SK-N-MC (cell line): ENCODE data around the gene DUSP22.
"Not testable (repeated sequence)": the region's sequence is repeated elsewhere in the genome, so short reads cannot be mapped to it uniquely, and the experiment has no call there.

Experiments
- DNase-seq: peaks from one replicate; pipeline ENCODE4 v3.0.0-alpha.2; 2011; ENCODE audit warnings: low read depth, low spot score
- H3K27ac ChIP-seq: fragments of 200-600 bp; sonication (generic); 2 replicates; pipeline ENCODE4 v1.5.1; 2016; ENCODE audit warnings: mixed run types
- H3K36me3 ChIP-seq: fragments of 200-600 bp; sonication (generic); 2 replicates; pipeline ENCODE4 v1.6.1; 2017; ENCODE audit warnings: antibody characterized with exemption, low read length, mixed read lengths; ENCODE audit not compliant: insufficient read depth
- H3K4me3 ChIP-seq: fragments of 200-600 bp; sonication (generic); 2 replicates; pipeline ENCODE4 v1.5.1; 2016
- H3K9ac ChIP-seq: fragments of 200-600 bp; sonication (generic); 2 replicates; pipeline ENCODE4 v1.8.0; 2017; ENCODE audit warnings: mixed run types, mixed read lengths; ENCODE audit not compliant: insufficient read length
- H3K9me3 ChIP-seq: fragments of 200-600 bp; sonication (generic); 2 replicates; pipeline ENCODE4 v1.6.1; 2017; ENCODE audit warnings: low read depth, mild to moderate bottlenecking, antibody characterized with exemption, low read length, moderate library complexity, mixed read lengths
- EZH2 ChIP-seq: fragments of 200-600 bp; sonication (generic); IDR thresholded peaks from one replicate; pipeline ENCODE4 v1.6.1; 2017; ENCODE audit warnings: antibody characterized with exemption
- FOXP2 ChIP-seq: optimal IDR thresholded peaks from 2 replicates; pipeline ENCODE3; 2011; ENCODE audit warnings: mild to moderate bottlenecking, moderate library complexity; ENCODE audit not compliant: insufficient read depth; ENCODE audit errors: extremely low read length, control extremely low read depth
- POLR2AphosphoS5 ChIP-seq: IDR thresholded peaks from 2 replicates; pipeline ENCODE4 v1.6.1; 2012; ENCODE audit warnings: mild to moderate bottlenecking, low read depth, low read length, borderline replicate concordance

DUSP22 gene

GRCh38 chr6:284486-284885 lies 7.8 kb upstream of the DUSP22 start:
- TF ChIP-seq POLR2AphosphoS5 (no peak), EZH2 (no peak), FOXP2 (no peak)
- no peak overlapping the region for H3K4me3 ChIP-seq
- H3K9ac ChIP-seq: no peak overlapping the region
- no peaks in the 10 kb centered on the region for H3K9me3 ChIP-seq
- no peak overlapping the region for H3K27ac ChIP-seq
- no peak for DNase-seq
- no peaks in the 10 kb centered on the region for H3K36me3 ChIP-seq

- Histone ChIP-seq H3K27ac (no peak overlapping the region), H3K9me3 (no peaks in the 10 kb centered on the region), H3K4me3 (no peak overlapping the region), H3K36me3 (no peaks in the 10 kb centered on the region), H3K9ac (no peak overlapping the region)
- no peak for DNase-seq
- TF ChIP-seq FOXP2 (no peak), EZH2 (no peak), POLR2AphosphoS5 (no peak)
These were observed 7.1 kb upstream of the DUSP22 start for GRCh38 chr6:285030-285771.

DNA sequence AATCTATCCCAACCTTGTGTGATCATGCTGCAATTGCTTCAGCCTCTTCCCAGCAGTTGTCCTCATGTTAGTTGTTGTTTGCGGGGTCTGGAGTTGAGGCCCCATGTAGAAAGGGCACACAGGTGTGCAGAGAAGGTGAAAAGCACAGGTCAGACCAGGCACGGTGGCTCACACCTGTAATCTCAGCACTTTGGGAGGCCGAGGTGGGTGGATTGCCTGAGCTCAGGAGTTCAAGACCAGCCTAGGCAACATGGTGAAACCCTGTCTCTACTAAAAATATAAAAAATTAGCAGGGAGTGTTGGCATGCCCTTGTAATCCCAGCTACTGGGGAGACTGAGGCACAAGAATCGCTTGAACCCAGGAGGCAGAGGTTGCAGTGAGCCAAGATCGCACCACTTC lies 6.4 kb upstream of the DUSP22 start:
- not testable (repeated sequence) for H3K9me3 ChIP-seq, H3K36me3 ChIP-seq, H3K9ac ChIP-seq, H3K27ac ChIP-seq, DNase-seq, H3K4me3 ChIP-seq

DNA sequence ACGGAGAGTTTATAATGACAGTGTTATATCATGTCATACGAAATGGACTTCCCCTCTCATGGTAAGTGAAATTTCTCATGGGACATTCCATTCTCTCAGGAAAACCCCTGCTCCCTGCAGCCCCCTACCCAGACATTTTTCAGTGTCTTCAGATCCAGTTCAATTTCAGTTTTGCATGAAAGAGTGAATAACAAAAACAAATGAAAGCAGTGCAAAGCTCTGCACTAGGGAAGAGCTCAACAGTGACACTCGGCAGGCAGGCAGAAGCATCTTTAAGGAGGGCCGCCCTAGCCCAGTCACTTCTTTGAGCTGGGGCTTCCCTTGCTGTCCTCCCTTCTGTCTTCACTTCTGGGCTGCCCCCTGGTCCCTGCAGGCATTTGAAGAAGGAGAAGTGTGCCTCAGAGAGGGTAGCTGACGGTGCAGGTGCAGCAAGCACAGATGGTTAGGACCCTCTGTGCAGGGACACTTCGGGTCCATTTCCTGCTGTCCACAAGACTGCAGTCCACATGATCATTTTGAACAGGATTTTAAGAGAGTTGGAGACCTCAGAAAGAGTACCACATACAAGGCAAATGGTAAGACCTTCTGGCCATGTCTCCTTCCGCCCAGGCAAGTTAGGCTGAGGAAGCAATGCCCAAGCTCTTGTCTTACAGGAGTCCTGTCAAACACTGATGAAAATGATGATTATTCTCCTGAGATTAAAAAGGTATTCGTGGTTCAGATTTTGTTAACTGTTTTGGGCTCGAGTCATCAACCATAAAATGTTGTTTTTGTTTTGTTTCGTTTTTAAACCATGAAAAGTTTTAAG lies 5.4 kb upstream of the DUSP22 start:
- H3K36me3 ChIP-seq: no peaks in the 10 kb centered on the region
- no peak overlapping the region for H3K4me3 ChIP-seq
- no peak overlapping the region for H3K9ac ChIP-seq
- no peak overlapping the region for H3K27ac ChIP-seq
- no peak for TF ChIP-seq EZH2
- no peak for TF ChIP-seq FOXP2
- no peak for TF ChIP-seq POLR2AphosphoS5
- no peak for DNase-seq
- H3K9me3 ChIP-seq: no peaks in the 10 kb centered on the region

- no peaks in the 10 kb centered on the region for H3K36me3 ChIP-seq
- no peak overlapping the region for H3K4me3 ChIP-seq
- H3K9me3 ChIP-seq: no peaks in the 10 kb centered on the region
- H3K27ac ChIP-seq: no peak overlapping the region
- TF ChIP-seq FOXP2 (no peak), POLR2AphosphoS5 (no peak), EZH2 (no peak)
- DNase-seq: no peak
- no peak overlapping the region for H3K9ac ChIP-seq
These were observed 4.8 kb upstream of the DUSP22 start for GRCh38 chr6:287489-287860.

GRCh38 chr6:288866-289265 lies 3.4 kb upstream of the DUSP22 start:
- no peaks in the 10 kb centered on the region for H3K9me3 ChIP-seq
- no peak for DNase-seq

GRCh38 chr6:290111-290922 lies 2.0 kb upstream of the DUSP22 start:
- DNase-seq: no peak
- no peak for TF ChIP-seq FOXP2
- TF ChIP-seq POLR2AphosphoS5: no peak
- TF ChIP-seq EZH2: no peak
- Histone ChIP-seq H3K9ac (no peak overlapping the region), H3K4me3 (no peak overlapping the region), H3K27ac (no peak overlapping the region), H3K36me3 (no peaks in the 10 kb centered on the region), H3K9me3 (no peaks in the 10 kb centered on the region)

More at GRCh38 chr6:288866-289265, 3.4 kb upstream of the DUSP22 start:
- TF ChIP-seq EZH2 (no peak), FOXP2 (no peak), POLR2AphosphoS5 (no peak)
- Histone ChIP-seq H3K4me3 (no peak overlapping the region), H3K9ac (no peak overlapping the region), H3K36me3 (no peaks in the 10 kb centered on the region), H3K27ac (no peak overlapping the region)

- no peak for DNase-seq
- H3K9ac ChIP-seq: peak overlapping the region; percentile 69
- no peak overlapping the region for H3K27ac ChIP-seq
- no peak for TF ChIP-seq FOXP2
- no peak for TF ChIP-seq EZH2
- no peak for TF ChIP-seq POLR2AphosphoS5
- no peaks in the 10 kb centered on the region for H3K9me3 ChIP-seq
- H3K36me3 ChIP-seq: no peaks in the 10 kb centered on the region
- peak overlapping the region; percentile 83 for H3K4me3 ChIP-seq
These were observed 1.0 kb upstream of the DUSP22 start for GRCh38 chr6:291204-291696.
